Body of pancreas (tissue), 4 donors: ENCODE measurements around the gene SPOP.

Experiments used
- CTCF ChIP-seq, 7 experiments: fragments of 450-650 bp in 4 of 7; fragments of 200-600 bp in 3 of 7; sonication (generic) in 3 of 7; IDR thresholded peaks; one replicate each; pipeline ENCODE4 v1.5.1; 2016 to 2019; ENCODE audit warnings: antibody characterized with exemption in 7 of 7
- POLR2A ChIP-seq, 3 donors: fragments of 450-650 bp; IDR thresholded peaks; one replicate each; pipeline ENCODE4 v1.6.1; 2016; ENCODE audit warnings: antibody characterized with exemption in 3 of 3, mild to moderate bottlenecking in 2 of 3

GRCh38 chr17:49574945-49575678, 102.8 kb downstream of the SPOP start:
- TF ChIP-seq CTCF (IDR thresholded peaks at IDR 0.05) (no peak), POLR2A (IDR thresholded peaks at IDR 0.05) (no peak)
